KOPT-K1 (cell line): ENCODE data around the gene PAIP2B.

Source experiments
- H3K27ac ChIP-seq: fragments of 200-600 bp; sonication (generic); 2 replicates; pipeline ENCODE4 v1.5.1; 2016; ENCODE audit warnings: antibody characterized with exemption, mild to moderate bottlenecking, low read depth, low read length; ENCODE audit not compliant: poor library complexity, severe bottlenecking
- H3K36me3 ChIP-seq: fragments of 200-600 bp; sonication (generic); 2 replicates; pipeline ENCODE4 v1.5.1; 2017; ENCODE audit warnings: antibody characterized with exemption, mild to moderate bottlenecking, low read length, moderate library complexity; ENCODE audit not compliant: insufficient read depth
- H3K9me3 ChIP-seq: fragments of 200-600 bp; sonication (generic); 2 replicates; pipeline ENCODE4 v1.5.1; 2017; ENCODE audit warnings: antibody characterized with exemption, low read length, mild to moderate bottlenecking; ENCODE audit not compliant: insufficient read depth, poor library complexity, severe bottlenecking

Gene PAIP2B

DNA sequence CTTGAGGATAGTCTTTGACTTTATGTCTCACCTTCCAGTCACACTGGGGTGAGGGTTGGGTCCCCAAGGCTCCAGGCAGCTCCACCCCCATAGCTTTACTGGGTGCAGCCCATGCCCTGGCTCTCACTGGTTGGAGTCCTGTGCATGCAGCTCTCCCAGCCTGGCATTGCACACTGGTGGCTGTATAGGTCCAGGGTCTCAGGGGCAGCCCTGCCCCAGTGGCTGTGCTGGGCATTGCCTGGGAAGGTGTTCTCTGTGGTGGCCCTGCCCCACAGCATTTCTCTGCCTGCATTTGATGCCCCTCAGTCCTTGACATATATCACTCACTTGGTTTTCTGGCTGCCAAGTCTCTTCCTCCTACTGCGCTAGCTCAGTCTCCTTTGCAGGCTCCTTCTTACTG lies 75.3 kb downstream of the PAIP2B start:
- H3K9me3 ChIP-seq, result no peaks in the 10 kb centered on the region
- H3K36me3 ChIP-seq, result peaks cover 51% of the 10 kb centered on the region
- no peak overlapping the region for H3K27ac ChIP-seq

DNA sequence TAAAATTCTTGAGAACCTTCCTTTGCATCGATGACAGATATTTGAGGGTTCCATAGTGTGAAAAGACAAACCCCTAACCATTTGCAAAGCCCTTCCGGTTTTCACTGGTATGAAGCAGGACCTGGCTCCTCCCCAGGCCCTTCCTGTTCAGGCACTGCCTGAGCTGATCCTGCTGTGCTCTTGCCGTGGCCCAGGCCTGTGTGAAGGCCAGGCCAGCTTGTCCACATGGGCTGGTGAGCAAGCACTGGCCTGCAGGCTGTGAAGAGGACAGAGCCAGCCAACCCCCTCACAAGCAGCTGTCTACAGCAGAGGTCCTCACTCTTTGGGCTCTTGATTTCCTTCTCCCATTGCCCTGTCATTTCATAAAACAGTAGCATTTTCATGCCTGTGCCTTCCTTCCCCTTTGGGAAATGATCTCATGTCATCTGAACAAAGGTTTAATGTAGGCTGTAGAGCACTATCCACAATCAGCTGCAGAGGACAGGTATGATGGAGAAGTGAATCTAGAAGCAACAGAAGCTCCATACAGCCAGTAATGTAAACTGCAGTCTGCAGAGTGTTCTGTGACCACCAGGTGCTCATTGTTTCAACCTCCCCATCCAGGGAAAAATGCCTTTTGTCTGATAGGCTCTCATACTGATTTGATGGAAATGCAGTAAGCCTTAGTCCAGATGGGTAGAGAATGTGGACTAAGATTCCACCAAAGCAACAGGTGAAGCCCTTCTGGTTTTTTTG lies 76.7 kb downstream of the PAIP2B start:
- H3K9me3 ChIP-seq, result no peaks in the 10 kb centered on the region
- peaks cover 64% of the 10 kb centered on the region for H3K36me3 ChIP-seq
- H3K27ac ChIP-seq, result no peak overlapping the region

DNA sequence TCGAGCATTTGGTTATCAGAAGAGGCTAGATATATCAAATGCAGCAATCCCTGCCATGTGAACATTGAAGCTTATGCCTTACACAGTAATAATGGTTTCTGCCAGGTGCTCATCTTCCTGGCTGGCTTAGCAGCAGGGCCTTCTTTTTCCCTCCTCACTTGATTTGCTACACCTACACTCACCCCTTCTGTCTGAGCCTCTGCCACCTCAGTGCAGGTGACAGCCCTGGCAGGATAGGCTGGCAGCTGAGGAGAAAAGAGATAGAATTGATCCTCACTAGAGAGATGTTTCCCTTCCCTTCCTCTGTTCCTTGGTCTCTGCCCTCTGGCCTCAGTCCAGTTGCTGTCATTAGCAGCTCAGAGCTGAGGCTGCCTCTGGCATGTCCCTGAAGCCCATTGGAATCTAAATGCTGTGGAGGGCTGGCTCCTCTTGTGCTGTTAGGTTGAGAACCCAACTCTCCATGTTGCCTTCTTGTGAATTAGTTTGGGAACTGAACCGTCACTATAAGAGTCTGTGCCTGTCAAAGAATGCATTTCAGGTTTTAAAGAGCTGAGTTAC lies 78.3 kb downstream of the PAIP2B start:
- Histone ChIP-seq H3K36me3 (peaks cover 81% of the 10 kb centered on the region), H3K27ac (no peak overlapping the region), H3K9me3 (no peaks in the 10 kb centered on the region)

DNA sequence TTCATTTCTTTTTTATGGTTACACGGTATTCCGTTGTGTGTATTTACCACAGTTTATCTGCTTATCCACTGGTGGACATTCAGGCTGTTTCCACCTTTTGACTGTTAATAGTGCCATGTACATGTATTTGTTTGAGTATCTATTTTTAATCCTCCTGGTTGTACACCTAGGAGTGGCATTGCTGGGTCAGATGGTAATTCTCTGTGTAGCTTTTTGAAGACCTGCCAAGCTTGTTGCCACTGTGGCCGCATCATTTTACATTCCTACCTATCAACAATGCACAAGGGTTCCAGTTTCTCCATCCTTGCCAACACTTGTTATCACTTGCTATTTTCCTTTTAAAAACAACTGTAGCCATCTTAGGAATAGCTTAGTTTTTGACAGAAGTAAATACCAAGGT lies 83.1 kb downstream of the PAIP2B start:
- Histone ChIP-seq H3K9me3 (no peaks in the 10 kb centered on the region), H3K36me3 (peaks cover 100% of the 10 kb centered on the region), H3K27ac (no peak overlapping the region)

DNA sequence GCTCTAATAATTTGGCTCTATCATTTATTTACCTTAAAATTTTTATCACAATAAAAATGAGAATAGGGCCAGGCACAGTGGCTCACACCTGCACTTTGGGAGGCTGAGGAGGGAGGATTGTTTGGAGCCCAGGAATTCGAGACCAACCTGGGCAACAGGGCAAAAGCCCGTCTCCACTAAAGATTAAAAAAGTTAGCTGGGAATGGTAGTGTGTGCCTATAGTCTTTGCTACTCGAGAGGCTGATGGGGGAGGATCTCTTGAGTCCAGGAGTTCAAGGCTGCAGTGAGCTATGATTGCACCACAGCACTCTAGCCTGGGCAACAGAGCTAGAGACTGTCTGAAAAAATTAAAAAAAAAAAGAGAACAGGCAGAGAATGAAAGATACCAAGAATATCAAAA lies 90.7 kb downstream of the PAIP2B start:
- H3K27ac ChIP-seq, result no peak overlapping the region
- H3K9me3 ChIP-seq, result no peaks in the 10 kb centered on the region
- H3K36me3 ChIP-seq, result peaks cover 91% of the 10 kb centered on the region

DNA sequence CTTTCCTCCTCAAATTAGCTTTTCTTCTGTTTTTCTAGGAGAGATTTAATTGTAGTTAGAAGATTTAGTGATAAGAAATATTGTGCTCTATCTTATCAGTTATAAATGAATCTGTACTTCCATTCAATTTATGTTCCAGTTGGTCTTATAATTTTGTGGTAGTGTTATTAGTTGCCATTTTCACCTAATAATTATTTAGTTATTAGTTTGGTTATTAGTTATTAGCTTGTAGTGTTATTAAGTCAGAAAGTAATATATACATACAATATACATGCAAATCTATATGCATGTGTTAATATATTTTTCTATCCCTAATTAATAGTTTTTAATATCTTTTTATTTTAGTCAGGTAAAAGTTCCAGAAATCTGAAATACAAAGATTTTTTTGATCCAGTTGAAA lies 93.3 kb downstream of the PAIP2B start:
- no peak overlapping the region for H3K27ac ChIP-seq
- H3K9me3 ChIP-seq, result no peaks in the 10 kb centered on the region
- H3K36me3 ChIP-seq, result peaks cover 65% of the 10 kb centered on the region
